HEK293 (cell line): ENCODE results near the gene RBFOX2.

Experiments
- CTCF ChIA-PET: fragments of 350-600 bp; formaldehyde crosslinking; extraction: SDS; loops from one replicate; lab custom pipeline; 2021; ENCODE audit warnings: antibody characterized with exemption; lab: Yijun Ruan, JAX
- POLR2A ChIA-PET: fragments of 300-600 bp; formaldehyde crosslinking; extraction: SDS; loops from one replicate; lab custom pipeline; 2020; ENCODE audit warnings: antibody characterized with exemption, inconsistent platforms; lab: Yijun Ruan, JAX
- H3K27ac ChIP-seq: fragments of 200-500 bp; sonication (Bioruptor generic); 2 replicates; pipeline ENCODE4 v1.5.1; 2014; ENCODE audit warnings: low read depth, low read length, control low read depth, inconsistent platforms; ENCODE audit errors: extremely low read depth
- H3K36me3 ChIP-seq, 2 experiments: fragments of 200-500 bp in 1 of 2; sonication (Bioruptor generic) in 1 of 2; 1 replicate in 1 of 2; 2 replicates in 1 of 2; pipeline ENCODE4 v1.5.1; 2014 to 2017; ENCODE audit warnings: inconsistent platforms in 2 of 2, low read length in 2 of 2; ENCODE audit not compliant: control insufficient read depth in 2 of 2, insufficient read depth in 1 of 2
- H3K4me1 ChIP-seq: fragments of 200-500 bp; sonication (Bioruptor generic); 2 replicates; pipeline ENCODE4 v1.5.1; 2014; ENCODE audit warnings: mild to moderate bottlenecking, low read length, inconsistent platforms; ENCODE audit not compliant: control insufficient read depth, insufficient read depth
- H3K4me3 ChIP-seq: 2 replicates; pipeline ENCODE4 v1.5.1; 2011; ENCODE audit warnings: low read depth, mild to moderate bottlenecking, control low read depth, low read length, moderate library complexity
- H3K9me3 ChIP-seq: fragments of 200-500 bp; sonication (Bioruptor generic); 2 replicates; pipeline ENCODE4 v1.5.1; 2014; ENCODE audit warnings: low read depth, low read length, inconsistent platforms; ENCODE audit not compliant: control insufficient read depth, insufficient read depth
- AEBP2 ChIP-seq: fragments of 450-650 bp; formaldehyde crosslinking; IDR thresholded peaks from 2 replicates; pipeline ENCODE4 v1.5.1; 2016; ENCODE audit warnings: missing biosample characterization, missing genetic modification characterization, borderline replicate concordance
- KLF16 ChIP-seq: fragments of 450-650 bp; formaldehyde crosslinking; IDR thresholded peaks from 2 replicates; pipeline ENCODE4 v1.5.1; 2017; ENCODE audit warnings: missing biosample characterization, missing genetic modification characterization
- KLF7 ChIP-seq: fragments of 450-650 bp; formaldehyde crosslinking; IDR thresholded peaks from 2 replicates; pipeline ENCODE4 v1.5.1; 2016; ENCODE audit warnings: missing biosample characterization, missing genetic modification characterization, borderline replicate concordance
- OSR2 ChIP-seq: fragments of 450-650 bp; formaldehyde crosslinking; IDR thresholded peaks from 2 replicates; pipeline ENCODE4 v1.5.1; 2016; ENCODE audit warnings: missing biosample characterization, missing genetic modification characterization
- PATZ1 ChIP-seq: fragments of 450-650 bp; formaldehyde crosslinking; IDR thresholded peaks from 2 replicates; pipeline ENCODE4 v1.5.1; 2016; ENCODE audit warnings: missing biosample characterization, missing genetic modification characterization
- REPIN1 ChIP-seq: fragments of 450-650 bp; formaldehyde crosslinking; IDR thresholded peaks from 2 replicates; pipeline ENCODE4 v1.5.1; 2017; ENCODE audit warnings: missing biosample characterization, missing genetic modification characterization, low read depth
- SCRT1 ChIP-seq: fragments of 450-650 bp; formaldehyde crosslinking; IDR thresholded peaks from 2 replicates; pipeline ENCODE4 v1.5.1; 2016; ENCODE audit warnings: missing biosample characterization, missing genetic modification characterization, borderline replicate concordance
- SETDB1 ChIP-seq: IDR thresholded peaks from one replicate; pipeline ENCODE4 v1.6.1; 2017; ENCODE audit warnings: mild to moderate bottlenecking, low read length, moderate library complexity, mixed read lengths; ENCODE audit not compliant: insufficient read length
- ZBTB20 ChIP-seq: fragments of 450-650 bp; formaldehyde crosslinking; IDR thresholded peaks from 2 replicates; pipeline ENCODE4 v1.5.1; 2016; ENCODE audit warnings: missing biosample characterization, missing genetic modification characterization
- ZBTB44 ChIP-seq: fragments of 450-650 bp; IDR thresholded peaks from 2 replicates; pipeline ENCODE4 v1.5.1; 2018; ENCODE audit warnings: missing biosample characterization, mild to moderate bottlenecking, missing genetic modification characterization
- ZBTB49 ChIP-seq: fragments of 450-650 bp; formaldehyde crosslinking; IDR thresholded peaks from 2 replicates; pipeline ENCODE4 v1.5.1; 2016; ENCODE audit warnings: missing biosample characterization, missing genetic modification characterization, low read depth
- ZEB2 ChIP-seq: fragments of 450-650 bp; formaldehyde crosslinking; IDR thresholded peaks from 2 replicates; pipeline ENCODE4 v1.5.1; 2016; ENCODE audit warnings: missing biosample characterization, missing genetic modification characterization
- ZNF121 ChIP-seq: fragments of 450-650 bp; formaldehyde crosslinking; IDR thresholded peaks from 2 replicates; pipeline ENCODE4 v1.5.1; 2016; ENCODE audit warnings: missing biosample characterization, missing genetic modification characterization
- ZNF157 ChIP-seq: fragments of 450-650 bp; formaldehyde crosslinking; IDR thresholded peaks from 2 replicates; pipeline ENCODE4 v1.5.1; 2016; ENCODE audit warnings: missing biosample characterization, missing genetic modification characterization
- ZNF248 ChIP-seq: fragments of 450-650 bp; formaldehyde crosslinking; IDR thresholded peaks from 2 replicates; pipeline ENCODE4 v1.5.1; 2017; ENCODE audit warnings: missing biosample characterization, missing genetic modification characterization
- ZNF266 ChIP-seq: fragments of 450-650 bp; formaldehyde crosslinking; IDR thresholded peaks from 2 replicates; pipeline ENCODE4 v1.5.1; 2016; ENCODE audit warnings: missing biosample characterization, missing genetic modification characterization, low read depth
- ZNF350 ChIP-seq: fragments of 450-650 bp; formaldehyde crosslinking; IDR thresholded peaks from 2 replicates; pipeline ENCODE4 v1.5.0; 2017; ENCODE audit warnings: missing biosample characterization, mild to moderate bottlenecking, missing genetic modification characterization
- ZNF529 ChIP-seq: fragments of 450-650 bp; formaldehyde crosslinking; IDR thresholded peaks from 2 replicates; pipeline ENCODE4 v1.5.1; 2017; ENCODE audit warnings: missing genetic modification characterization, missing biosample characterization; ENCODE audit not compliant: insufficient replicate concordance
- ZNF664 ChIP-seq: fragments of 450-650 bp; formaldehyde crosslinking; IDR thresholded peaks from 2 replicates; pipeline ENCODE4 v1.5.1; 2016; ENCODE audit warnings: missing biosample characterization, missing genetic modification characterization
- ZNF792 ChIP-seq: fragments of 450-650 bp; formaldehyde crosslinking; IDR thresholded peaks from 2 replicates; pipeline ENCODE4 v1.5.1; 2016; ENCODE audit warnings: missing biosample characterization, missing genetic modification characterization
- ZSCAN16 ChIP-seq: fragments of 450-650 bp; formaldehyde crosslinking; IDR thresholded peaks from 2 replicates; pipeline ENCODE4 v1.5.1; 2016; ENCODE audit warnings: missing biosample characterization, missing genetic modification characterization

The RBFOX2 gene

GRCh38 chr22:35958334-35958733 lies 70.3 kb downstream of the RBFOX2 start:
- TF ChIP-seq ZNF121 (tag by site-specific recombination) (no peak), ZNF157 (tag by site-specific recombination) (no peak), ZNF664 (tag by site-specific recombination) (no peak), ZNF529 (tag by site-specific recombination) (no peak), ZBTB44 (no peak), SETDB1 (no peak), SCRT1 (tag by site-specific recombination) (no peak), OSR2 (tag by site-specific recombination) (no peak), ZNF350 (tag by site-specific recombination) (no peak), ZBTB49 (no peak), PATZ1 (tag by site-specific recombination) (no peak), AEBP2 (tag by site-specific recombination) (no peak), KLF16 (tag by site-specific recombination) (no peak), ZBTB20 (tag by site-specific recombination) (no peak), ZNF266 (tag by site-specific recombination) (no peak), ZNF248 (tag by site-specific recombination) (no peak)
- TF ChIP-seq, all 188 proteins: peak for 0
- Histone ChIP-seq H3K4me1 (peaks cover 13% of the 10 kb centered on the region; the same call in 1 of the 2 replicates), H3K9me3 (no peaks in the 10 kb centered on the region), H3K36me3 (no peaks in the 10 kb centered on the region), H3K4me3 (no peak overlapping the region), H3K27ac (no peak overlapping the region)
- CTCF ChIA-PET, result interaction anchor here (1.8 kb wide), 1 partner anchor 108 kb away, joined by 10 read pairs; no protein-coding TSS in a partner anchor
- POLR2A ChIA-PET, result no interaction called here

GRCh38 chr22:35957589-35957988 lies 71.0 kb downstream of the RBFOX2 start:
- POLR2A ChIA-PET, result interaction anchor here (0.8 kb wide), 1 partner anchor 252 kb away, joined by 4 read pairs; no protein-coding TSS in a partner anchor
- Histone ChIP-seq H3K9me3 (no peaks in the 10 kb centered on the region), H3K27ac (no peak overlapping the region), H3K36me3 (no peaks in the 10 kb centered on the region)
- TF ChIP-seq ZNF792, result no peak
- TF ChIP-seq KLF7, result no peak
- TF ChIP-seq ZEB2 (tag by site-specific recombination), result no peak
- no peak for TF ChIP-seq ZNF350 (tag by site-specific recombination)
- no peak for TF ChIP-seq ZSCAN16
- TF ChIP-seq REPIN1 (tag by site-specific recombination), result no peak
- TF ChIP-seq, all 188 proteins: peak for 0
- Histone ChIP-seq H3K4me3 (no peak overlapping the region), H3K4me1 (peaks cover 13% of the 10 kb centered on the region; the same call in 1 of the 2 replicates)
- CTCF ChIA-PET, result interaction anchor here (0.6 to 2.0 kb wide), 3 partner anchors 11 to 174 kb away, joined by 3 to 7 read pairs (median 3); no protein-coding TSS in a partner anchor
